NCI-H1694 treated with DMSO at 0.1 percent for 48 hours (cell line): ENCODE data around the gene TMLHE.
"Not testable (repeated sequence)": the region's sequence is repeated elsewhere in the genome, so short reads cannot be mapped to it uniquely, and the experiment has no call there.

Experiments
- DNase-seq: peaks from one replicate; lab custom pipeline; 2025; lab: John Stamatoyannopoulos, UW

The TMLHE gene

GRCh38 chrX:155612312-155613224, at the start of gene TMLHE, which contains the start of gene SPRY3:
TMLHE (minus strand) TSS chrX:155612952; CDS start chrX:155545276, 67,676 bp downstream.
SPRY3 (plus strand) TSS chrX:155612586.
- DNase-seq: peak; percentile 19

- no peak for DNase-seq
Measured at GRCh38 chrX:155662282-155662681, 49.5 kb upstream of the TMLHE start.

- DNase-seq: no peak
Measured at GRCh38 chrX:155645180-155645579, 32.4 kb upstream of the TMLHE start.

GRCh38 chrX:155643240-155643639, 30.5 kb upstream of the TMLHE start:
- DNase-seq: no peak

- not testable (repeated sequence) for DNase-seq
Measured at GRCh38 chrX:155641371-155641770, 28.6 kb upstream of the TMLHE start.

- DNase-seq: no peak
Measured at GRCh38 chrX:155637714-155638113, 25.0 kb upstream of the TMLHE start.

GRCh38 chrX:155635019-155635418, 22.3 kb upstream of the TMLHE start:
- DNase-seq: not testable (repeated sequence)

- no peak for DNase-seq
Measured at GRCh38 chrX:155632431-155633100, 19.8 kb upstream of the TMLHE start.

GRCh38 chrX:155620110-155620509, 7.4 kb upstream of the TMLHE start:
- DNase-seq: not testable (repeated sequence)

GRCh38 chrX:155615938-155616337, 3.2 kb upstream of the TMLHE start:
- DNase-seq: no peak

GRCh38 chrX:155613927-155614559, 1.3 kb upstream of the TMLHE start:
- DNase-seq: no peak

GRCh38 chrX:155611302-155611701, 1.4 kb downstream of the TMLHE start:
- no peak for DNase-seq

- DNase-seq: no peak
Measured at GRCh38 chrX:155592981-155593380, 19.8 kb downstream of the TMLHE start.

- DNase-seq: no peak
Measured at GRCh38 chrX:155592331-155592730, 20.4 kb downstream of the TMLHE start.

- no peak for DNase-seq
Measured at GRCh38 chrX:155577682-155578081, 35.1 kb downstream of the TMLHE start.

- no peak for DNase-seq
Measured at GRCh38 chrX:155563099-155563498, 49.7 kb downstream of the TMLHE start.

- no peak for DNase-seq
Measured at GRCh38 chrX:155544881-155545280, 67.9 kb downstream of the TMLHE start.

GRCh38 chrX:155535866-155536265, 76.9 kb downstream of the TMLHE start:
- no peak for DNase-seq

GRCh38 chrX:155534800-155535199, 78.0 kb downstream of the TMLHE start:
- no peak for DNase-seq

- not testable (repeated sequence) for DNase-seq
Measured at GRCh38 chrX:155527023-155527422, 85.7 kb downstream of the TMLHE start.

GRCh38 chrX:155514225-155514624, 98.5 kb downstream of the TMLHE start:
- DNase-seq: no peak

GRCh38 chrX:155505296-155505695, 107.5 kb downstream of the TMLHE start:
- no peak for DNase-seq

GRCh38 chrX:155495134-155495533, 117.6 kb downstream of the TMLHE start:
- DNase-seq: not testable (repeated sequence)
